GM21717 (cell line): ENCODE data around the gene POLR1A.

ENCODE experiments used
- ATAC-seq: cut with Tn5 transposase; IDR thresholded peaks from one replicate; pipeline ENCODE4 v1.9.1; 2021; ENCODE audit warnings: mild to moderate bottlenecking, moderate library complexity; ENCODE audit not compliant: unreplicated experiment

POLR1A gene

GRCh38 chr2:86023366-86023712, 82.3 kb downstream of the POLR1A start:
- ATAC-seq = no peak

- ATAC-seq = no peak
Measured at GRCh38 chr2:86022661-86023365, 82.9 kb downstream of the POLR1A start.

- ATAC-seq = no peak
Measured at GRCh38 chr2:86021396-86022378, 84.0 kb downstream of the POLR1A start.

GRCh38 chr2:86020984-86021383, 84.7 kb downstream of the POLR1A start:
- ATAC-seq = no peak

- ATAC-seq = no peak
Measured at GRCh38 chr2:86019121-86019520, 86.6 kb downstream of the POLR1A start.

GRCh38 chr2:86017901-86018896, 87.5 kb downstream of the POLR1A start:
- no peak for ATAC-seq

- no peak for ATAC-seq
Measured at GRCh38 chr2:86016581-86016980, 89.1 kb downstream of the POLR1A start.

- ATAC-seq = no peak
Measured at GRCh38 chr2:86015699-86016098, 90.0 kb downstream of the POLR1A start.

GRCh38 chr2:86015006-86015405, 90.7 kb downstream of the POLR1A start:
- no peak for ATAC-seq

GRCh38 chr2:86014493-86014892, 91.2 kb downstream of the POLR1A start:
- no peak for ATAC-seq

GRCh38 chr2:86012007-86012712, 93.5 kb downstream of the POLR1A start:
- no peak for ATAC-seq

- no peak for ATAC-seq
Measured at GRCh38 chr2:86011449-86011941, 94.2 kb downstream of the POLR1A start.

GRCh38 chr2:86010083-86010482, 95.6 kb downstream of the POLR1A start:
- no peak for ATAC-seq

- no peak for ATAC-seq
Measured at GRCh38 chr2:86006524-86006923, 99.2 kb downstream of the POLR1A start.

- no peak for ATAC-seq
Measured at GRCh38 chr2:86003967-86004366, 101.7 kb downstream of the POLR1A start.

- no peak for ATAC-seq
Measured at GRCh38 chr2:86003104-86003503, 102.6 kb downstream of the POLR1A start.

- ATAC-seq = no peak
Measured at GRCh38 chr2:86002375-86002774, 103.3 kb downstream of the POLR1A start.

GRCh38 chr2:86001326-86001725, 104.4 kb downstream of the POLR1A start:
- no peak for ATAC-seq

- no peak for ATAC-seq
Measured at GRCh38 chr2:86000938-86001312, 104.8 kb downstream of the POLR1A start.
